ENCODE measurements around the gene KYNU. TPM values are rescaled to one million over a fixed set of nuclear protein-coding genes. Genes with fewer than 3 reads are reported as not detected.

The KYNU gene
- total RNA-seq, 1 donor from 2014 or later = 34.5 TPM

- no peak overlapping the region for H3K27ac ChIP-seq
- no peak for ATAC-seq
- H3K27me3 ChIP-seq = no peaks in the 10 kb centered on the region
- DNase-seq = no peak
- H3K9me3 ChIP-seq = no peaks in the 10 kb centered on the region
- intact Hi-C loops (cut with DNase I) = no loop called here
- H3K4me1 ChIP-seq = no peaks in the 10 kb centered on the region
- no peaks in the 10 kb centered on the region for H3K36me3 ChIP-seq
- H3K4me3 ChIP-seq = no peak overlapping the region
- TF ChIP-seq, protein P1, sequence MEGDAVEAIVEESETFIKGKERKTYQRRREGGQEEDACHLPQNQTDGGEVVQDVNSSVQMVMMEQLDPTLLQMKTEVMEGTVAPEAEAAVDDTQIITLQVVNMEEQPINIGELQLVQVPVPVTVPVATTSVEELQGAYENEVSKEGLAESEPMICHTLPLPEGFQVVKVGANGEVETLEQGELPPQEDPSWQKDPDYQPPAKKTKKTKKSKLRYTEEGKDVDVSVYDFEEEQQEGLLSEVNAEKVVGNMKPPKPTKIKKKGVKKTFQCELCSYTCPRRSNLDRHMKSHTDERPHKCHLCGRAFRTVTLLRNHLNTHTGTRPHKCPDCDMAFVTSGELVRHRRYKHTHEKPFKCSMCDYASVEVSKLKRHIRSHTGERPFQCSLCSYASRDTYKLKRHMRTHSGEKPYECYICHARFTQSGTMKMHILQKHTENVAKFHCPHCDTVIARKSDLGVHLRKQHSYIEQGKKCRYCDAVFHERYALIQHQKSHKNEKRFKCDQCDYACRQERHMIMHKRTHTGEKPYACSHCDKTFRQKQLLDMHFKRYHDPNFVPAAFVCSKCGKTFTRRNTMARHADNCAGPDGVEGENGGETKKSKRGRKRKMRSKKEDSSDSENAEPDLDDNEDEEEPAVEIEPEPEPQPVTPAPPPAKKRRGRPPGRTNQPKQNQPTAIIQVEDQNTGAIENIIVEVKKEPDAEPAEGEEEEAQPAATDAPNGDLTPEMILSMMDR (IDR thresholded peaks at IDR 0.05) = no peak
Measured at GRCh38 chr2:142920571-142920970, 43.1 kb downstream of the KYNU start.

DNA sequence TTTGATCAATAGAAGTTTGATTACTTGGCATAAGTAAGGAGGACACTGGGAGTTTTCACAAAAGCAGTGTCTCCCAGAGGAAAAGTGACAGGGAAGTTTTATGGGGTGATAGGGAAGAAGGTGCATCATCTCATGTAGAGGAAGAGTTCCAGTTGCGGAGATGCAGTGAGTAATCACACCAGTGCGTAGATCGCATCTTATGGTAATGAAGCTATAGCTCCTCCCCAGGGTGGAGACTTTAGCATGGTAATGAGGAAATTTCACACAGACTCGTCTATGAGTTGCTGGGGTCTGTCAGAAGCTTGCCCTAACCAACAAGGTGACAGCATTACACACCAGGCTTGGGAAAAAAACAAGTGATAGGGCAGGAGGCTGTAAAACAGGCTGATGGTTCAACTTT is 49.0 kb downstream of the KYNU start:
- no peaks in the 10 kb centered on the region for H3K4me1 ChIP-seq
- no peaks in the 10 kb centered on the region for H3K36me3 ChIP-seq
- no peak overlapping the region for H3K4me3 ChIP-seq
- ATAC-seq (no peak), DNase-seq (no peak)
- TF ChIP-seq, protein P1 (IDR thresholded peaks at IDR 0.05) = no peak
- no peaks in the 10 kb centered on the region for H3K9me3 ChIP-seq
- intact Hi-C loops (cut with DNase I) = no loop called here
- no peak overlapping the region for H3K27ac ChIP-seq
- H3K27me3 ChIP-seq = no peaks in the 10 kb centered on the region

- Histone ChIP-seq H3K27me3 (no peaks in the 10 kb centered on the region), H3K36me3 (no peaks in the 10 kb centered on the region), H3K9me3 (no peaks in the 10 kb centered on the region), H3K4me3 (no peak overlapping the region), H3K4me1 (no peaks in the 10 kb centered on the region), H3K27ac (no peak overlapping the region)
- intact Hi-C loops (cut with DNase I) = no loop called here
- no peak for ATAC-seq
- DNase-seq = no peak
- TF ChIP-seq, protein P1 (IDR thresholded peaks at IDR 0.05) = no peak
Measured at GRCh38 chr2:142930835-142931398, 53.5 kb downstream of the KYNU start.

DNA sequence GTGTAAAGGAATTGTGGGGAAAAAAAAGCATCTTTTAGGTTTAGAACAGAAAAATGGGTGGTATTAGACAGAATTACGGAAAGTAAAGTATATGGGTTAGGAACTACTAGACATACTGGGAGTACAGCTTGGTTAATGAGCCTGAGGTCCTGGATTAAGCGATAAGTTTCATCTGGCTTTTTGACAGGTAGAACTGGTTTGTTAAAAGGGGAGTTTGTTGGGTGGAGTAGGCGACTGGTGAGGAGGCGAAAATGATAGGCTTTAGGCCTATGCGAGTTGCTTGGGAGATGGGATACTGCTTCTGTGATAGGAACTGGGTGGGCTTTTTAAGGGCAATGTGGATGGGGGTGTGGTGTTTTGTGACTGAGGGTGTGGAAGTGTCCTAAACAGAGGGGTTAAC is 56.5 kb downstream of the KYNU start:
- Histone ChIP-seq H3K4me3 (no peak overlapping the region), H3K9me3 (no peaks in the 10 kb centered on the region), H3K36me3 (no peaks in the 10 kb centered on the region), H3K27me3 (no peaks in the 10 kb centered on the region), H3K27ac (no peak overlapping the region), H3K4me1 (no peaks in the 10 kb centered on the region)
- intact Hi-C loops (cut with DNase I) = no loop called here
- DNase-seq (no peak), ATAC-seq (no peak)
- TF ChIP-seq, protein P1 (IDR thresholded peaks at IDR 0.05) = no peak

- Histone ChIP-seq H3K4me1 (no peaks in the 10 kb centered on the region), H3K4me3 (no peak overlapping the region), H3K9me3 (no peaks in the 10 kb centered on the region), H3K27ac (no peak overlapping the region), H3K36me3 (no peaks in the 10 kb centered on the region), H3K27me3 (no peaks in the 10 kb centered on the region)
- ATAC-seq (no peak), DNase-seq (no peak)
- intact Hi-C loops (cut with DNase I) = no loop called here
- TF ChIP-seq, protein P1 (IDR thresholded peaks at IDR 0.05) = no peak
Measured at GRCh38 chr2:142935563-142936089, 58.2 kb downstream of the KYNU start.

- no peaks in the 10 kb centered on the region for H3K9me3 ChIP-seq
- DNase-seq (no peak), ATAC-seq (no peak)
- H3K27me3 ChIP-seq = no peaks in the 10 kb centered on the region
- no peaks in the 10 kb centered on the region for H3K4me1 ChIP-seq
- no peaks in the 10 kb centered on the region for H3K36me3 ChIP-seq
- TF ChIP-seq, protein P1 (IDR thresholded peaks at IDR 0.05) = no peak
- intact Hi-C loops (cut with DNase I) = no loop called here
- H3K4me3 ChIP-seq = no peak overlapping the region
- no peak overlapping the region for H3K27ac ChIP-seq
Measured at GRCh38 chr2:142936629-142937028, 59.2 kb downstream of the KYNU start.
